Measurements from ENCODE around the gene BORCS6. TPM values are rescaled to one million over a fixed set of nuclear protein-coding genes. Genes with fewer than 3 reads are reported as not detected.

The BORCS6 gene
- total and polyA plus RNA-seq, 9 of the 15 experiments (the other 6 are each of a cell fraction or from before 2014, with no cell fraction given) = 0.01 to 7.4 (median 2.3) TPM

GRCh38 chr17:8192070-8192815, 2.3 kb upstream of the BORCS6 start (continued):
- TF ChIP-seq CSDE1 (IDR thresholded peaks at IDR 0.05) = no peak
- TF ChIP-seq TAF1 (IDR thresholded peaks at IDR 0.05; ENCODE audit: control insufficient read depth, extremely low read depth, insufficient read depth, low read length, severe bottlenecking) = no peak
- no peak for TF ChIP-seq HNRNPH1 (optimal IDR thresholded peaks at IDR 0.05; ENCODE audit: low read depth, low read length)
- TF ChIP-seq TSC22D4 (tag; IDR thresholded peaks at IDR 0.05) = no peak
- no peak for TF ChIP-seq ZSCAN32 (CRISPR knock-in tag; IDR thresholded peaks at IDR 0.05)
- no peak for TF ChIP-seq NR1H2 (CRISPR knock-in tag; IDR thresholded peaks at IDR 0.05)
- TF ChIP-seq ADNP (tag; IDR thresholded peaks at IDR 0.05) = no peak
- no peak for TF ChIP-seq MYNN (IDR thresholded peaks at IDR 0.05)
- TF ChIP-seq MYNN (CRISPR knock-in tag; IDR thresholded peaks at IDR 0.05) = no peak
- no peak for TF ChIP-seq ZNF174 (CRISPR knock-in tag; IDR thresholded peaks at IDR 0.05)
- no peak for TF ChIP-seq POLR2AphosphoS2 (IDR thresholded peaks at IDR 0.05; ENCODE audit: low read length)
- TF ChIP-seq CCNT2 (IDR thresholded peaks at IDR 0.05; ENCODE audit: borderline replicate concordance, extremely low read depth, insufficient read length, low read depth, low read length) = no peak
- no peak for TF ChIP-seq ZNF347 (CRISPR knock-in tag; IDR thresholded peaks at IDR 0.05; ENCODE audit: low read depth)
- no peak for TF ChIP-seq FOXP4 (CRISPR knock-in tag; IDR thresholded peaks at IDR 0.05; ENCODE audit: borderline replicate concordance)
- TF ChIP-seq ZNF232 (CRISPR knock-in tag; IDR thresholded peaks at IDR 0.05) = no peak
- no peak for TF ChIP-seq CTCF (IDR thresholded peaks at IDR 0.05 in 2 of 3, conservative IDR thresholded peaks at IDR 0.05 in 1 of 3; ENCODE audit: insufficient read depth in 2 of 3, low read depth in 1 of 3, low read length in 3 of 3)
- TF ChIP-seq MYBL2 (IDR thresholded peaks at IDR 0.05; ENCODE audit: low read depth) = peak; percentile 14; the same call in 1 of the 2 replicates
- TF ChIP-seq MYBL2 (CRISPR knock-in tag; IDR thresholded peaks at IDR 0.05; ENCODE audit: borderline replicate concordance) = no peak
- TF ChIP-seq MAFF (IDR thresholded peaks at IDR 0.05; ENCODE audit: low read length) = no peak
- TF ChIP-seq ZNF217 (CRISPR knock-in tag; IDR thresholded peaks at IDR 0.05) = no peak
- TF ChIP-seq POLR2G (IDR thresholded peaks at IDR 0.05; ENCODE audit: low read depth, low read length) = no peak
- TF ChIP-seq ZNF57 (CRISPR knock-in tag; IDR thresholded peaks at IDR 0.05) = no peak
- no peak for TF ChIP-seq EWSR1 (IDR thresholded peaks at IDR 0.05; ENCODE audit: borderline replicate concordance, low read depth, partially characterized antibody)
- no peak for TF ChIP-seq NKRF (IDR thresholded peaks at IDR 0.05; ENCODE audit: borderline replicate concordance)
